GM12873 (cell line): Measurements from ENCODE around the gene TNS3.

Experiments used
- TF ChIP-seq, protein P1 (sequence below): IDR thresholded peaks from 2 replicates; pipeline ENCODE4 v1.5.1; 2012; ENCODE audit warnings: low read depth, mild to moderate bottlenecking, moderate library complexity, low read length, control low read depth; ENCODE audit not compliant: insufficient read depth; ENCODE audit errors: missing control alignments

TNS3 gene

DNA sequence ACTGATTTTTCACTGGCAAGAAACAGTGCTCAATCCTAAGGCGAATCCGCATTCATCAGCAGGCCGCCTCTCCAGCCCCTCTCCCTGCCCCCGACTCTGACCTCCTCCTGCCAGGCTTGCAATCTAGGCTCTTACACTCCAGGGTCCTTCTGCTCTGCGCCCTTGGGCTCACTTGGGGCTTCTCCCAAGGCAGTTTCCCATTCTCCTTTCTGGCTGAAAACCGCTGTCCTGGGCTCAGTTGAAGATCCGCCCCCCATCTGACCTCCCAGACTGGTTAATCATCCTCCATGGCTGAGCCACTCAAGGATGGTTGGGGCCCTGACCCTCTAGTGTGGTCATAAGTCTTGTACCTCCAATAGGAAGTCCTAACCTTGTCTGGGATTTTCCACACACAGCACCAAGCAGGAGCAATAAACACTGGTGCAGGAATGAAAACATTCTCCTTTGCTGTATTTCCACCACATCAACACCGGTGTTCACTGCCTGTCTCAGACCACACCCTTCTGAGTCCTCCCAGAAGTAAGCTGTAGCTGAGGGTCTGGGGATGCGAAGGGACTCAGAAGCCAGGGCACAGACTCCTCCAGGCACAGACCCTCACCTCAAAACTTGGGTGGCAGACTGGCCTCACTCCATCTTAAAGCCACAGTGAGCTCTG, 42.4 kb downstream of the TNS3 start:
- TF ChIP-seq, protein P1, sequence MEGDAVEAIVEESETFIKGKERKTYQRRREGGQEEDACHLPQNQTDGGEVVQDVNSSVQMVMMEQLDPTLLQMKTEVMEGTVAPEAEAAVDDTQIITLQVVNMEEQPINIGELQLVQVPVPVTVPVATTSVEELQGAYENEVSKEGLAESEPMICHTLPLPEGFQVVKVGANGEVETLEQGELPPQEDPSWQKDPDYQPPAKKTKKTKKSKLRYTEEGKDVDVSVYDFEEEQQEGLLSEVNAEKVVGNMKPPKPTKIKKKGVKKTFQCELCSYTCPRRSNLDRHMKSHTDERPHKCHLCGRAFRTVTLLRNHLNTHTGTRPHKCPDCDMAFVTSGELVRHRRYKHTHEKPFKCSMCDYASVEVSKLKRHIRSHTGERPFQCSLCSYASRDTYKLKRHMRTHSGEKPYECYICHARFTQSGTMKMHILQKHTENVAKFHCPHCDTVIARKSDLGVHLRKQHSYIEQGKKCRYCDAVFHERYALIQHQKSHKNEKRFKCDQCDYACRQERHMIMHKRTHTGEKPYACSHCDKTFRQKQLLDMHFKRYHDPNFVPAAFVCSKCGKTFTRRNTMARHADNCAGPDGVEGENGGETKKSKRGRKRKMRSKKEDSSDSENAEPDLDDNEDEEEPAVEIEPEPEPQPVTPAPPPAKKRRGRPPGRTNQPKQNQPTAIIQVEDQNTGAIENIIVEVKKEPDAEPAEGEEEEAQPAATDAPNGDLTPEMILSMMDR: no peak

DNA sequence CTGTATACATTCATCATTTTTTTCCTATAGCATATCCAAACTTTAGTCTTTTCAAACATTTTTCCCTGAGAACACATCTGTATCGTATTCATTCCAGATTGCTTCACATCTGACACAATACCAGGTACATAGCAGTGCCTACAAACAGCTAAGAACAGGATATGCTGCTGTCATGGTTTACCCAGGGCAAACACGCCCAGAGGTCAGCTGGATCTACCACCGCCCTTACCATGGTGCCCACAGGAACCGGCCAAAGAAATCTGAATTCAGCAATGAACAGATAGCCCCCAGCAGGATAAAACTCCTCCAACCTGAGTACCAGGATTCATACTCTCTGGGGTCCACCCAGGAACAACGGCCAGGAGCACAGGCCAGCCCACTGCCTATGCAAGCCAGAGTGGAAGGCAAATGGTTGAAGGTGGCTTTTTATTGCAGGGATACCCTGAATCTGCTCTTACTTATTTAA, 43.0 kb downstream of the TNS3 start:
- TF ChIP-seq, protein P1: no peak

DNA sequence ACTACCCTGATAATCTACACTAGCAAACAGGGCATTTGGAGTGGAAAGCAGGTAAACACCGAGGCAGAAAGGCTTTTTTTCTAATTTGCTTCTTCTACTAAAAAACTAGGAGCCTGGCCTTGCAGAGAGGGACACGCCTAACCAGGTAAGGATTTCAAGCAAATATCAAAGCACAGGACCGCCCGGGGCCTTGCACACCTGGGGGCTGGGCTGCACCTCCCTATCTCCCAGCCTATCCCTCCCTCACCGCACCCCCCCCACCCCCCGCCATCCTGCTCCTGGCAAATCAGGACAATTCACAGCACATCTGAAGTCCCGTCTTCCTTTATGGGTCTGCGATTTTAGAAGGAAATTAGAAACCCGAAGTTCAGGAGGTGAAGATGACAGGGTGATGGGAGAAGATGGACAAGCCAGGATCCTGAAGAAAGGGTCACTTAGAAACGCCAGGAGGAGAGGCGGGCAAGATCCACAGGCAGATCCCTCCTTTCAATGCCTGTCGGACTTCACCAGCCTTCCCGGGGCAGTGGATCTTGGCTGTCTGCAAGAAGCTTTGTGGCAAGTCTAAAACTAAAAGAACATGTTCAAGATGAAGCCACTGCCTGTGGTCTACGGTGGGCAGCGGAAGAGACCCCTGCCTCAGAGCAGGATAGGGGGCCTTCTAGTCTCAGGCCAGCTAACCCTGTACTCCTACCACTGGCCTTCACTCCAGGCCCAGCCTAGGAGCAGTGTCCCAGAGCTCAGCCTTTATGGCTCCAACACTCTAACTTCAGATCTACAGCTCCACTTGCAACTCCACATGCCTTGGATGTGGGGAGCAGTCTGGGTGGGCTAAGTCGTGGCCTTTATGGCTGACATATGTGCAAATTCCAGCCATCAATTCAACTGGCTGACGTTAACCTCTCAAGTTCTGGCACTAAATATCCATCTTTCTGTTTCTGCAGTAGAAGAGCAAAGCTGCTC, 43.9 kb downstream of the TNS3 start:
- TF ChIP-seq, protein P1: no peak

DNA sequence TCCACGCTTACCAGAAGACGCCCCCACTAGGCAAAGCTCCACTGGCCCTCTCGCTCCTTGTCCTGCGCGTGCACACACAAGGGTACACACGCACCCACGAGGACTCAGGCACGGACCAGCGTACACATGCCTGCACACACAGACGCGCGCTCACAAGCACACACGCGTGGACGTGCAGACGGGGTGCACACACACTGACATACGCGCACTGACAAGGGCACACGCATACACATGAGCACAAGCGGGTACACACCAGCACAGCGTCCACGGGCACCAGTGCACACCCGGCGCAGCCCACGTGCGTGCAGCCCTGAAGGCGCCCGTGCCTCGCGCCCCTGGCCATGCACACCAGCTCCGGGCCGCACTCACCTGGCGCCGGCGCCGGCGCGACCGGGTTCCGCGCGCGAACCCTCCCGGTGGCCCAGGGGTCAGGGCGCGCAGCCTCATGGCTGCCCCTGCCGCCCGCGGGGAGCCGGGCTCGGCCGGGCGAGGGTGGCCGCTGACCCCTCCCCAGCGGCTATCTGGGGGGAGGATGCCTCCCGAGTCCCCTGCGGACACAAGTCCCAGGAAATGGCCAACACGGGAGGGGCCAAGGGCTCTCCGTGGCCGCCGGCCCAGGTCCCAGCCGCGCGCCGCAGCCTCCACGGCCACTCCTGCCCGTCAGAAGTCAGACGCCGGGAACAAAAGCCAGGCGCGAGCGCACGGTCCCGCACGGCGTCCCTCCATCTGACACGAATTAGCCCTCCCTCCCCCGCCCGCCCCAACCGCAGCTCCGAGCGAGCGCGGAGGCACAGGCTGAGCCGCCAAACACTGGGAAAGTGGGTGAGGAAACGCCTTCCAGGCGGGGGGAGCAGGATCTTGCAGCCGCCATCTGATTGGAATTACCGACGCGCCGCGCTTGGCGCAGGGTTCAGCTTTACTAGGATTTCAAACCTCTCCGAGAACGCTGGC, 45.0 kb downstream of the TNS3 start:
- TF ChIP-seq, protein P1: no peak

DNA sequence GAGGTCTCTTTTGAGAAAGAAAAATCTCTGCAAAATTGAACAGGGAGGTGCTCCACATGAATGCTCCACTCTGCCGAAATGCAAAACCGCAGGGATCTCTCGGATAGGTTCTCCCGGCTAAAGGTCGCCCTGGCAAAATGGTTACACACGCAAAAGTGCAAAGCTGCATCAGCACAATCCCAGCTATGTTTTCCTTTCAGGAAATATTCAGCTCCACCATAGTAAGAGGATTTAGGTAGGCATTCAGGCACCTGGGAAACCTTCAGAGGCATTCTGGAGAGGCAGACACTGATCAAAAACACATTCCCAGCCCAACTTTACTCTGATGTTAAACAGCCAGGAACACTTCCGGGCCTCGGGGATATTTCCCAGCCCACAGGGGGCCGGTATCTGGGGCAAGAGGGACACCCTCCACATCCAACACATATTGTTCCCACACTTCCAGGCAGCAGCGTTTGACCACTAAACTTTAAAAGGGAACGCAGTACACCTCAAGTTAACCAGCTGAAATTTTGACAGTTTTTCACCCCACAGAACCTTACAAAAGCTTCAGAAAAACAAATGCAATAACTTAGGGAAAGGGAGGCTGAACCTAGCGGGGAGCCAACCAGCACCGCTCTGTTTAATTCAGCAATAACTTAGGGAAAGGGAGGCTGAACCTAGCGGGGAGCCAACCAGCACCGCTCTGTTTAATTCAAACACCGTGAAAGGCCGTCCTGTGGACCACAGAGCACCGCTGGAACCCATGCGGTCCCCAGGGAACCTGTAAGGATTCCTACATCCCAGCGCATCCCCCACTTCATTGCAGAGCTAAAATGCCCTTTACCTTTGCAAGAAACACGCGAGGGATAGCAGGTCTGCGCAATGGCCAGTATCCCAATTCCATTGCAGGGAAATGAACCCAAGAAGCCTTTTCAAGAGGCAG, 45.9 kb downstream of the TNS3 start:
- TF ChIP-seq, protein P1: no peak

DNA sequence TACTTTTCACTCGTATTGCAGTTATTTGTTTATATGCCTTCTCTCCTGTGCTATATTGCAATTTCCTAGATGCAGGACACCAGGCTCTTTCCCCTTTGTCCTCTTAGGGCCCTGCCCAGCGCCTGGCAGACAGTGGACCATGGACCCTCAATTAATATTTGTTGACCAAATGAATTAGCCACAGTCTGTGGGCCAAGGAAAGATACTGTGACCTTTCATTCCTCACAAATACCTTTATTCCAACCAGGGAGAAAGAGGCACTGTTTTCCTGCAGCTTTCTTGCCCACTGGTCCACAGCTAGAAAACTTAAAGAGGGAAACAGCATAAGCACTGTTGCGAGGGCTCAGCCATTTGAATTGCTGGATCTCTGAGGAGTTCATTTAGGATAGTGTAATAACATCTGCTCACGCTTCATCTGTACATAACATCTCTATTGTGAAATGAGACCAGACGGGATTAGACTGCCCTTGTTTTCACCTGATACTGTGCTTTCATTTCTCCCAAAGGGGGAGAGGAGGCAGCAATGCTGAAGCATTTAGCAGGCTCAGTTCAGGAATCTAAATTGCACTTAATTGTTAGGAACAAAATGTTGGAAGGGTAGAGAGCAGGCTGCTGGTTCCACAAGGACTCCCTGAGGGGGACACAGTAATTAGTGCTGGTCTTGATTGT, 46.7 kb downstream of the TNS3 start:
- TF ChIP-seq, protein P1: no peak
